HUES6 (cell line): ENCODE results near the gene GRK5.

Experiments used
- H3K27ac ChIP-seq: 2 replicates; pipeline ENCODE4 v1.7.0; 2013; ENCODE audit warnings: low read depth, mild to moderate bottlenecking, low read length, inconsistent platforms
- H3K27me3 ChIP-seq: 2 replicates; pipeline ENCODE4 v1.6.1; 2013; ENCODE audit warnings: low read length; ENCODE audit not compliant: control insufficient read depth, insufficient read depth
- H3K36me3 ChIP-seq: 2 replicates; pipeline ENCODE4 v1.6.1; 2013; ENCODE audit warnings: low read length; ENCODE audit not compliant: control insufficient read depth, insufficient read depth
- H3K4me1 ChIP-seq: 2 replicates; pipeline ENCODE4 v1.6.1; 2013; ENCODE audit warnings: low read length; ENCODE audit not compliant: control insufficient read depth, insufficient read depth
- H3K4me3 ChIP-seq: 2 replicates; pipeline ENCODE4 v1.5.1; 2013; ENCODE audit warnings: low read depth, low read length
- H3K9ac ChIP-seq: one replicate; pipeline ENCODE4 v1.6.1; 2013; ENCODE audit warnings: mild to moderate bottlenecking, low read length
- H3K9me3 ChIP-seq: 2 replicates; pipeline ENCODE4 v1.6.1; 2013; ENCODE audit warnings: low read depth, low read length; ENCODE audit not compliant: control insufficient read depth, insufficient read depth

The GRK5 gene

DNA sequence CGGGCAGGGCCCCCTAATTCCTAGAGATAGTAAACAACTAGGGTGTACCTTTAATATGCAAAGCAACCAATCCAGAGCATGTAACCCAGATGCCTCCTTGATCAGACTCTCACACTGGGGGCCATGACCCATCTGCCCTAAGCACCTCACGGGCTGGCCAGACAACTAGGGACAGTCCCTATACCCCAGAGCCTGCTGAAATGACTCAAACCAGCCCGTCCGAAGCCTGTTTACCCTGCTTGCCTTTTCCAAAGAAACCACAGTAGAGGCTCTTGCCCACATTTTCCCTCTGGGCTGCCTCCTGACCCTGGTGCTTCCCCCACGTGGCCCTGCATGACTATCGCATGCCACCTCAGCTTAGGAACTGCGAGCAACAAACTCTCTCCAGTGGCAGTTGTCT, 288.9 kb downstream of the GRK5 start:
- H3K27ac ChIP-seq = no peak overlapping the region
- H3K9ac ChIP-seq = no peak overlapping the region
- no peaks in the 10 kb centered on the region for H3K36me3 ChIP-seq
- no peaks in the 10 kb centered on the region for H3K27me3 ChIP-seq
- H3K4me1 ChIP-seq = peaks cover 4% of the 10 kb centered on the region
- H3K9me3 ChIP-seq = no peaks in the 10 kb centered on the region
- H3K4me3 ChIP-seq = no peak overlapping the region

- Histone ChIP-seq H3K9me3 (no peaks in the 10 kb centered on the region), H3K27me3 (no peaks in the 10 kb centered on the region), H3K4me1 (peaks cover 6% of the 10 kb centered on the region), H3K4me3 (no peak overlapping the region), H3K27ac (no peak overlapping the region), H3K9ac (no peak overlapping the region), H3K36me3 (no peaks in the 10 kb centered on the region)
Observed at GRCh38 chr10:119497243-119497642, 289.9 kb downstream of the GRK5 start.

GRCh38 chr10:119498889-119499676, 291.7 kb downstream of the GRK5 start:
- peaks cover 12% of the 10 kb centered on the region for H3K4me1 ChIP-seq
- no peak overlapping the region for H3K4me3 ChIP-seq
- H3K9me3 ChIP-seq = no peaks in the 10 kb centered on the region
- no peaks in the 10 kb centered on the region for H3K27me3 ChIP-seq
- H3K9ac ChIP-seq = no peak overlapping the region
- no peak overlapping the region for H3K27ac ChIP-seq
- H3K36me3 ChIP-seq = no peaks in the 10 kb centered on the region

DNA sequence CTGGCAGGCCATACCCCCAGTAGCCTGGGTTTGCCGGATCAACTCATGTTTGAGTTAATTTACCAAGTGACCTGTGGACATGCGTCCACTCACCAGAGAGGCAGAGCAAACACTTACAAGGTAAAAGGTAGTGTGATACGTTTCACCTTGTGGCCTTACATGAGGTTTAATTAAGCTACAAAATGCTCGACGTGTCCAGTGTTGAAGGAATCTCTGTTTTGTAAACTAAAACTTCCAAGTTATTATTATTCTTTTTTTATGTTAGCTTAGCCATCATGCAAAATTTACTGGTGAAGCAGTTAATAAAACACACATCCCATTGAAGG, 292.3 kb downstream of the GRK5 start:
- H3K27ac ChIP-seq = no peak overlapping the region
- no peak overlapping the region for H3K9ac ChIP-seq
- peaks cover 12% of the 10 kb centered on the region for H3K4me1 ChIP-seq
- H3K9me3 ChIP-seq = no peaks in the 10 kb centered on the region
- H3K36me3 ChIP-seq = no peaks in the 10 kb centered on the region
- no peak overlapping the region for H3K4me3 ChIP-seq
- no peaks in the 10 kb centered on the region for H3K27me3 ChIP-seq

- no peaks in the 10 kb centered on the region for H3K36me3 ChIP-seq
- H3K9me3 ChIP-seq = no peaks in the 10 kb centered on the region
- H3K4me3 ChIP-seq = no peak overlapping the region
- H3K27me3 ChIP-seq = no peaks in the 10 kb centered on the region
- H3K27ac ChIP-seq = no peak overlapping the region
- no peak overlapping the region for H3K9ac ChIP-seq
- H3K4me1 ChIP-seq = peaks cover 12% of the 10 kb centered on the region
Observed at GRCh38 chr10:119500123-119500795, 292.9 kb downstream of the GRK5 start.

GRCh38 chr10:119500821-119501220, 293.4 kb downstream of the GRK5 start:
- no peaks in the 10 kb centered on the region for H3K27me3 ChIP-seq
- H3K36me3 ChIP-seq = no peaks in the 10 kb centered on the region
- no peak overlapping the region for H3K4me3 ChIP-seq
- no peak overlapping the region for H3K9ac ChIP-seq
- no peaks in the 10 kb centered on the region for H3K9me3 ChIP-seq
- no peak overlapping the region for H3K27ac ChIP-seq
- peaks cover 12% of the 10 kb centered on the region for H3K4me1 ChIP-seq

DNA sequence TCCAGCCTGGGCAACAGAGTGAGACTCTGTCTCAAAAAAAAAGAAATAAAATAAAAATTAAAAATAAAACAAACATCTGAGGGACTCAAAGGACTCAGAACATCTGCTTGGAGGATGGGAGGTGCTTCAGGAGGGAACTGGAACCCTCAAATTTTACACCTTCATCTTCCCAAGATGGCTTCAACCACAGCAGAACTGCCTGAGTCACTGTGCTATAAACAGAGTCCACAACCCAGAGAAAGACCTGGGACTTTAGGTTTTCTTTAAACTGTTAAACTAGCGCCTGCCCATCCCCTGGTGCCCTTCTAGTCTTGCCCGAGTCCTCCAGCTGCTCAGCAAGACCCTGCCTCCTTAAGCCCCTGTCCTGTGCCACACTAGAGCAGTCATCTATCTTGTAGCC, 294.3 kb downstream of the GRK5 start:
- Histone ChIP-seq H3K9me3 (no peaks in the 10 kb centered on the region), H3K4me1 (peaks cover 8% of the 10 kb centered on the region; the same call in 1 of the 2 replicates), H3K27ac (no peak overlapping the region), H3K4me3 (no peak overlapping the region), H3K9ac (no peak overlapping the region), H3K27me3 (no peaks in the 10 kb centered on the region), H3K36me3 (no peaks in the 10 kb centered on the region)

GRCh38 chr10:119502209-119502608, 294.8 kb downstream of the GRK5 start:
- Histone ChIP-seq H3K4me1 (peaks cover 8% of the 10 kb centered on the region; the same call in 1 of the 2 replicates), H3K27ac (no peak overlapping the region), H3K9ac (no peak overlapping the region), H3K27me3 (no peaks in the 10 kb centered on the region), H3K9me3 (no peaks in the 10 kb centered on the region), H3K36me3 (no peaks in the 10 kb centered on the region), H3K4me3 (no peak overlapping the region)

DNA sequence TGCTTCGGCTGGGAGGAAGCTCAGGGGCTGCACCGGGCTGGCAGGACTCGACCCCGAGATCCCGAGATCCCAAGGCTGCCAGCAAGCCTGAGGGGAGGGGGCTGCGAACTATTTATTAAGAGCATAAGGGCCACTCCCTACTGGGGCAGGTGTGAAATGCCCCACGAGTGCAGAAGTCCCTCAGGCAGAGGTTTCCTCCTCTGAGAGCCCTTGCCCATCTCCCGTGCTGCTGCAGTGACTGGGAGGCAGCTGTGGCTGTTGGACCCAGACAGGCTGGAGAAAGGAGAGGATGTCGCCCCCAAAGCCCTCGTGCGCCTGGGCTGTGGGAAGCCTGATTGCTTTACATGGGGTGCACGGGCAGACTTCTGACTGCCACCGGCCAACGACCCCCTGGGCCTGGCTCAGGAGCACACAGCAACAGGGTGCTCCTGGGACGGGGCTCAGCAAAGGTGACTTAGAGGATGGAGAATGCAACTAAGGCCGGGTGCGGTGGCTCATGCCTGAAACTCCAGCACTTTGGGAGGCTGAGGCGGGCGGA, 295.3 kb downstream of the GRK5 start:
- Histone ChIP-seq H3K36me3 (no peaks in the 10 kb centered on the region), H3K4me3 (no peak overlapping the region)

DNA sequence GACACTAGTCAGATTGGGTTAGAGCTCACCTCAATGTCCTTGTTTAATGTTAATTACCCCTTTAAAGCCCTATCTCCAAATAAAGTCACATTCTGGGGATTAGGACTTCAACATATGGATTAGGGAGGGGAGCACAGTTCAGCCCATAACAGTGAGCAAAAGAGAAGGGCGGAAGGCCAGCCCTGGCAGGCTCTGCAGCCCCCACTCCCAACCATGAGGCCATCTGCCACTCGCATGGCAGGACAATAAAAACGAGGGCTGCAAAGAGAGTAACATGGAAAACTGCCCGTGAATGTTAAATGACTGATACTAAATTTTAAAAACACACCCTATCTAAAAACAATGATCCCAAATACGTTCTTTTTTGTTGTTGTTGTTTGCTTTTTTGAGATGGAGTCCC, 296.4 kb downstream of the GRK5 start:
- Histone ChIP-seq H3K36me3 (no peaks in the 10 kb centered on the region), H3K9me3 (no peaks in the 10 kb centered on the region), H3K27ac (no peak overlapping the region), H3K27me3 (no peaks in the 10 kb centered on the region), H3K9ac (no peak overlapping the region), H3K4me3 (no peak overlapping the region), H3K4me1 (peaks cover 8% of the 10 kb centered on the region; the same call in 1 of the 2 replicates)

More for the DNA sequence above, 295.3 kb downstream of the GRK5 start:
- Histone ChIP-seq H3K9me3 (no peaks in the 10 kb centered on the region), H3K27ac (no peak overlapping the region), H3K4me1 (peaks cover 8% of the 10 kb centered on the region; the same call in 1 of the 2 replicates), H3K27me3 (no peaks in the 10 kb centered on the region), H3K9ac (no peak overlapping the region)

DNA sequence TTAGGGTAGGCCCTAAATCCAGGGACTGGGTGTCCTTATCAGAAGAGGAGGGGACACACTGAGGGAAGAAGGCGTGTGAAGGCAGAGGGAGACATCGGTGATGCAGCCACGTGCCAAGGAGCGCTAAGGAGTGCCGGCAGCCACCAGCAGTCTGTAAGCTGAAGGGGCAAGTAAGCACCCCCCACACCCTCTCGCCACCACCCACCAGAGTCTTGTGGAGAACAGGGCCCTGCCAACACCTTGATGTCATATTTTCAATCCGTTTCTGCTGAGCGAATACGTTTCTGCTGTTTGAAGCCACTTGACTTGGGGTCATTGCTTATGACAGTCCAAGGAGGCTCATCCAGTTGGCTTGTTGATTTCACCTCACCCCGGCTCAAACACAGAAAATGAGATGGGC, 297.3 kb downstream of the GRK5 start:
- H3K4me3 ChIP-seq = no peak overlapping the region
- no peaks in the 10 kb centered on the region for H3K27me3 ChIP-seq
- H3K9me3 ChIP-seq = no peaks in the 10 kb centered on the region
- no peak overlapping the region for H3K27ac ChIP-seq
- H3K36me3 ChIP-seq = no peaks in the 10 kb centered on the region
- H3K4me1 ChIP-seq = peaks cover 8% of the 10 kb centered on the region; the same call in 1 of the 2 replicates
- H3K9ac ChIP-seq = no peak overlapping the region
